Activated T-helper 17 cell treated with anti-CD3 and anti-CD28 coated beads, Interleukin-2, amount 50 U/mL, for 72 hours (primary cell): ENCODE data around the gene NUTM2F. TPM values are rescaled to one million over a fixed set of nuclear protein-coding genes. Genes with fewer than 3 reads are reported as not detected.
"Not testable (repeated sequence)": the region's sequence is repeated elsewhere in the genome, so short reads cannot be mapped to it uniquely, and the experiment has no call there.

ENCODE experiments used
- ATAC-seq: fragments of 150-1000 bp; cut with Tn5 transposase; replicated peaks from 2 replicates; pipeline ENCODE4 v1.10.0; 2021; ENCODE audit warnings: mild to moderate bottlenecking, moderate library complexity
- H3K27ac Mint-ChIP-seq: one replicate; pipeline ENCODE4 v1.8.0; 2022; ENCODE audit warnings: mixed read lengths
- H3K27me3 Mint-ChIP-seq: one replicate; pipeline ENCODE4 v1.8.0; 2022; ENCODE audit warnings: mixed read lengths
- H3K36me3 Mint-ChIP-seq: one replicate; pipeline ENCODE4 v1.8.0; 2022; ENCODE audit warnings: low read depth, mild to moderate bottlenecking, mixed read lengths
- H3K4me1 Mint-ChIP-seq: one replicate; pipeline ENCODE4 v1.8.0; 2022; ENCODE audit warnings: mixed read lengths
- H3K4me3 Mint-ChIP-seq: one replicate; pipeline ENCODE4 v1.8.0; 2022; ENCODE audit warnings: mild to moderate bottlenecking, mixed read lengths
- H3K9me3 Mint-ChIP-seq: one replicate; pipeline ENCODE4 v1.8.0; 2022; ENCODE audit warnings: mixed read lengths
- total RNA-seq, 2 donors: library from RNA; stranded (reverse); gene quantifications; one replicate each; pipeline ENCODE4 v1.2.3, GENCODE V29; 2022

NUTM2F gene
- total RNA-seq, 2 donors from 2014 or later: not detected

DNA sequence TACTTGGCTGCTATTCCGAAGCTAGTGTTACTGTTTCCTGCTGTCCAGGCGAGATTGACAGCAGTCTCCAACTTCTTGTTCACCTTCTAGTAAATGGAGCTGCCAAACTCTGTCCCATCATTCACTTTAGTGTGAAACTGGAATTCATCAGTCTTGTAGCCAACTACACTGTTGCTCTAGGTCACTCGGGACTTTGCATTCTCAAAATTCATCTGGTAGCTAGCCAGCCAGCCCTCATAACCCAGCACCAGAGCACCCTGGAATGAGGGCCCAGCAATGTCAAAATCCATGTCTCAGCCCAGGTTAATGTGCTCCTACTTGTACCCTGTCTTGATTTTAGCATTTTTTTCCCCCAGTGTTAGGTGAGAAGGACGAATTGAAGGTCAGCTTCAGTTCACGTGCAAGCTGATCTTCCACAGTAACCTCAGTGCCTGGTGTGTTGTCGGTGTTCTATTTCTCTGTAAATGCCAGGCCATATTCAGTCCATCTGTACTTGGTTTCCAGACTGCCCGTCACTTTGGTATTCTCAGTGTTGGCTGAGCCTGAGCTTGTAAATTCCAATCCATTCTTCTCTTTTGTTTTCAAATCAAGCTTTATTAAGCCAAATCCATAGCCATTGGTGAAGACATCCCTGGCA lies 40.4 kb downstream of the NUTM2F start:
- Mint-ChIP-seq H3K9me3 (no peaks in the 10 kb centered on the region), H3K4me3 (no peak overlapping the region), H3K4me1 (peaks cover 6% of the 10 kb centered on the region), H3K36me3 (peaks cover 73% of the 10 kb centered on the region), H3K27me3 (no peaks in the 10 kb centered on the region), H3K27ac (no peak overlapping the region)
- no peak for ATAC-seq

GRCh38 chr9:94286116-94286515 lies 42.3 kb downstream of the NUTM2F start:
- Mint-ChIP-seq H3K27me3 (no peaks in the 10 kb centered on the region), H3K27ac (no peak overlapping the region), H3K9me3 (no peaks in the 10 kb centered on the region), H3K4me1 (peaks cover 6% of the 10 kb centered on the region), H3K4me3 (no peak overlapping the region), H3K36me3 (peaks cover 73% of the 10 kb centered on the region)
- ATAC-seq: no peak

GRCh38 chr9:94281101-94281500 lies 47.3 kb downstream of the NUTM2F start:
- H3K27me3 Mint-ChIP-seq: no peaks in the 10 kb centered on the region
- no peak overlapping the region for H3K4me3 Mint-ChIP-seq
- no peaks in the 10 kb centered on the region for H3K9me3 Mint-ChIP-seq
- no peak overlapping the region for H3K27ac Mint-ChIP-seq
- peaks cover 90% of the 10 kb centered on the region for H3K36me3 Mint-ChIP-seq
- peaks cover 6% of the 10 kb centered on the region for H3K4me1 Mint-ChIP-seq
- no peak for ATAC-seq

- H3K4me1 Mint-ChIP-seq: peaks cover 8% of the 10 kb centered on the region
- no peaks in the 10 kb centered on the region for H3K9me3 Mint-ChIP-seq
- ATAC-seq: no peak
- peaks cover 87% of the 10 kb centered on the region for H3K36me3 Mint-ChIP-seq
- no peak overlapping the region for H3K27ac Mint-ChIP-seq
- H3K27me3 Mint-ChIP-seq: no peaks in the 10 kb centered on the region
- no peak overlapping the region for H3K4me3 Mint-ChIP-seq
Observed at GRCh38 chr9:94280409-94280989, 47.9 kb downstream of the NUTM2F start.

- peaks cover 5% of the 10 kb centered on the region for H3K4me1 Mint-ChIP-seq
- no peak overlapping the region for H3K4me3 Mint-ChIP-seq
- no peaks in the 10 kb centered on the region for H3K9me3 Mint-ChIP-seq
- no peaks in the 10 kb centered on the region for H3K27me3 Mint-ChIP-seq
- no peak for ATAC-seq
- H3K36me3 Mint-ChIP-seq: peaks cover 81% of the 10 kb centered on the region
- H3K27ac Mint-ChIP-seq: no peak overlapping the region
Observed at GRCh38 chr9:94277885-94278536, 50.4 kb downstream of the NUTM2F start.

- not testable (repeated sequence) for H3K4me3 Mint-ChIP-seq, H3K9me3 Mint-ChIP-seq, ATAC-seq, H3K4me1 Mint-ChIP-seq, H3K27me3 Mint-ChIP-seq, H3K27ac Mint-ChIP-seq
- H3K36me3 Mint-ChIP-seq: peaks cover 71% of the 10 kb centered on the region
Observed at GRCh38 chr9:94277029-94277428, 51.4 kb downstream of the NUTM2F start.

- H3K27ac Mint-ChIP-seq: no peak overlapping the region
- H3K27me3 Mint-ChIP-seq: no peaks in the 10 kb centered on the region
- H3K4me3 Mint-ChIP-seq: no peak overlapping the region
- no peaks in the 10 kb centered on the region for H3K4me1 Mint-ChIP-seq
- H3K36me3 Mint-ChIP-seq: peaks cover 31% of the 10 kb centered on the region
- ATAC-seq: no peak
- H3K9me3 Mint-ChIP-seq: no peaks in the 10 kb centered on the region
Observed at GRCh38 chr9:94270009-94270408, 58.4 kb downstream of the NUTM2F start.

GRCh38 chr9:94269264-94269663 lies 59.2 kb downstream of the NUTM2F start:
- Mint-ChIP-seq H3K27me3 (no peaks in the 10 kb centered on the region), H3K36me3 (peaks cover 35% of the 10 kb centered on the region), H3K27ac (no peak overlapping the region), H3K4me1 (no peaks in the 10 kb centered on the region), H3K9me3 (no peaks in the 10 kb centered on the region), H3K4me3 (no peak overlapping the region)
- ATAC-seq: no peak

Other genes with a start within 250 kb of the NUTM2F start
- 1 to 10 TPM; 5.8 to 6.2 TPM for gene PTPDC1, start 244.2 kb downstream of the NUTM2F start, total RNA-seq
- gene ZNF169, start 69.3 kb downstream of the NUTM2F start, total RNA-seq: 1 to 10 TPM; 6.6 to 6.9 TPM
- not detected for gene PCAT7, start 226.4 kb upstream of the NUTM2F start, total RNA-seq